B cell (primary cell): ENCODE measurements around the gene RYK.
A peak's percentile ranks its signal among the peaks of the same experiment; 100 is the strongest.

Experiments used
- EZH2 ChIP-seq: IDR thresholded peaks from 2 replicates; pipeline ENCODE4 v1.6.1; 2012; ENCODE audit warnings: borderline replicate concordance, low read depth, mild to moderate bottlenecking, moderate library complexity, low read length; ENCODE audit not compliant: insufficient read depth, poor library complexity, severe bottlenecking
- TF ChIP-seq, protein P1 (sequence below): fragments of 200-600 bp; IDR thresholded peaks from one replicate; pipeline ENCODE4 v1.8.0; 2022; ENCODE audit warnings: antibody characterized with exemption, mild to moderate bottlenecking

GRCh38 chr3:134212967-134213665 is 37.5 kb downstream of the RYK start:
- TF ChIP-seq, protein P1, sequence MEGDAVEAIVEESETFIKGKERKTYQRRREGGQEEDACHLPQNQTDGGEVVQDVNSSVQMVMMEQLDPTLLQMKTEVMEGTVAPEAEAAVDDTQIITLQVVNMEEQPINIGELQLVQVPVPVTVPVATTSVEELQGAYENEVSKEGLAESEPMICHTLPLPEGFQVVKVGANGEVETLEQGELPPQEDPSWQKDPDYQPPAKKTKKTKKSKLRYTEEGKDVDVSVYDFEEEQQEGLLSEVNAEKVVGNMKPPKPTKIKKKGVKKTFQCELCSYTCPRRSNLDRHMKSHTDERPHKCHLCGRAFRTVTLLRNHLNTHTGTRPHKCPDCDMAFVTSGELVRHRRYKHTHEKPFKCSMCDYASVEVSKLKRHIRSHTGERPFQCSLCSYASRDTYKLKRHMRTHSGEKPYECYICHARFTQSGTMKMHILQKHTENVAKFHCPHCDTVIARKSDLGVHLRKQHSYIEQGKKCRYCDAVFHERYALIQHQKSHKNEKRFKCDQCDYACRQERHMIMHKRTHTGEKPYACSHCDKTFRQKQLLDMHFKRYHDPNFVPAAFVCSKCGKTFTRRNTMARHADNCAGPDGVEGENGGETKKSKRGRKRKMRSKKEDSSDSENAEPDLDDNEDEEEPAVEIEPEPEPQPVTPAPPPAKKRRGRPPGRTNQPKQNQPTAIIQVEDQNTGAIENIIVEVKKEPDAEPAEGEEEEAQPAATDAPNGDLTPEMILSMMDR: peak; percentile 99
- no peak for TF ChIP-seq EZH2
